ENCODE measurements around the gene GPD1.
A peak's percentile ranks its signal among the peaks of the same experiment; 100 is the strongest.
"Not testable (repeated sequence)": the region's sequence is repeated elsewhere in the genome, so short reads cannot be mapped to it uniquely, and the experiment has no call there.

GPD1 gene

GRCh38 chr12:50083301-50083700, 20.5 kb upstream of the GPD1 start:
- Histone ChIP-seq H2AFZ (ENCODE audit: low read depth, low read length) (no peak overlapping the region), H3K79me2 (ENCODE audit: low read length) (peaks cover 17% of the 10 kb centered on the region), H3K27ac (ENCODE audit: low read length) (no peak overlapping the region), H3K4me1 (ENCODE audit: low read length) (peaks cover 6% of the 10 kb centered on the region; the same call in 1 of the 2 replicates), H4K20me1 (ENCODE audit: insufficient read depth, low read length) (peaks cover 5% of the 10 kb centered on the region), H3K4me2 (ENCODE audit: low read length) (no peak overlapping the region), H3K9ac (ENCODE audit: low read length) (no peak overlapping the region), H3K9me3 (ENCODE audit: insufficient read depth, low read length) (no peaks in the 10 kb centered on the region), H3K4me3 (ENCODE audit: low read length) (no peak overlapping the region), H3K36me3 (replicated peaks; ENCODE audit: low read depth, low read length) (peaks cover 11% of the 10 kb centered on the region), H3K27me3 (ENCODE audit: low read depth, low read length) (no peaks in the 10 kb centered on the region)
- no peak for TF ChIP-seq EZH2phosphoT487 (IDR thresholded peaks at IDR 0.05; ENCODE audit: low read depth)
- TF ChIP-seq, protein P1, sequence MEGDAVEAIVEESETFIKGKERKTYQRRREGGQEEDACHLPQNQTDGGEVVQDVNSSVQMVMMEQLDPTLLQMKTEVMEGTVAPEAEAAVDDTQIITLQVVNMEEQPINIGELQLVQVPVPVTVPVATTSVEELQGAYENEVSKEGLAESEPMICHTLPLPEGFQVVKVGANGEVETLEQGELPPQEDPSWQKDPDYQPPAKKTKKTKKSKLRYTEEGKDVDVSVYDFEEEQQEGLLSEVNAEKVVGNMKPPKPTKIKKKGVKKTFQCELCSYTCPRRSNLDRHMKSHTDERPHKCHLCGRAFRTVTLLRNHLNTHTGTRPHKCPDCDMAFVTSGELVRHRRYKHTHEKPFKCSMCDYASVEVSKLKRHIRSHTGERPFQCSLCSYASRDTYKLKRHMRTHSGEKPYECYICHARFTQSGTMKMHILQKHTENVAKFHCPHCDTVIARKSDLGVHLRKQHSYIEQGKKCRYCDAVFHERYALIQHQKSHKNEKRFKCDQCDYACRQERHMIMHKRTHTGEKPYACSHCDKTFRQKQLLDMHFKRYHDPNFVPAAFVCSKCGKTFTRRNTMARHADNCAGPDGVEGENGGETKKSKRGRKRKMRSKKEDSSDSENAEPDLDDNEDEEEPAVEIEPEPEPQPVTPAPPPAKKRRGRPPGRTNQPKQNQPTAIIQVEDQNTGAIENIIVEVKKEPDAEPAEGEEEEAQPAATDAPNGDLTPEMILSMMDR (IDR thresholded peaks at IDR 0.05; ENCODE audit: low read depth, low read length): no peak

DNA sequence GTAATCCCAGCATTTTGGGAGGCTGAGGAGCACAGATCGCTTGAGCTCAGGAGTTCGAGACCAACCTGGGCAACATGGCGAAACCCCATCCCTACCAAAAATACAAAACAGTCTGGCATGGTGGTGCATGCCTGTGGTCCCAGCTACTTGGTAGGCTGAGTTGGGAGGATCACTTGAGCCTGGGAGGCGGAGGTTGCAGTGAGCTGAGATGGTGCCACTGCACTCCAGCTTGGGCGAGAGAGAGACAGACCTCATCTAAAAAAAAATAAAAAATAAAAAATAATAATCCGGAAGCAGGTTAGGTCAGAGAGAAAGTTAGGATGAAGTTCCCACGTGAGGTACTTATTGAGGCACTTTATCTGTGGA, 19.4 kb upstream of the GPD1 start:
- Histone ChIP-seq H3K4me2 (ENCODE audit: low read length) (peak overlapping the region; percentile 70), H3K36me3 (replicated peaks; ENCODE audit: low read depth, low read length) (peaks cover 19% of the 10 kb centered on the region), H3K79me2 (ENCODE audit: low read length) (peaks cover 20% of the 10 kb centered on the region), H3K4me3 (ENCODE audit: low read length) (peak overlapping the region; percentile 80), H3K27ac (ENCODE audit: low read length) (peak overlapping the region; percentile 76), H2AFZ (ENCODE audit: low read depth, low read length) (peak overlapping the region; percentile 79; the same call in 1 of the 2 replicates), H3K9ac (ENCODE audit: low read length) (peak overlapping the region; percentile 78)
- H3K9me3 ChIP-seq (ENCODE audit: insufficient read depth, low read length); H4K20me1 ChIP-seq (ENCODE audit: insufficient read depth, low read length); H3K4me1 ChIP-seq (ENCODE audit: low read length); H3K27me3 ChIP-seq (ENCODE audit: low read depth, low read length): not testable (repeated sequence)

DNA sequence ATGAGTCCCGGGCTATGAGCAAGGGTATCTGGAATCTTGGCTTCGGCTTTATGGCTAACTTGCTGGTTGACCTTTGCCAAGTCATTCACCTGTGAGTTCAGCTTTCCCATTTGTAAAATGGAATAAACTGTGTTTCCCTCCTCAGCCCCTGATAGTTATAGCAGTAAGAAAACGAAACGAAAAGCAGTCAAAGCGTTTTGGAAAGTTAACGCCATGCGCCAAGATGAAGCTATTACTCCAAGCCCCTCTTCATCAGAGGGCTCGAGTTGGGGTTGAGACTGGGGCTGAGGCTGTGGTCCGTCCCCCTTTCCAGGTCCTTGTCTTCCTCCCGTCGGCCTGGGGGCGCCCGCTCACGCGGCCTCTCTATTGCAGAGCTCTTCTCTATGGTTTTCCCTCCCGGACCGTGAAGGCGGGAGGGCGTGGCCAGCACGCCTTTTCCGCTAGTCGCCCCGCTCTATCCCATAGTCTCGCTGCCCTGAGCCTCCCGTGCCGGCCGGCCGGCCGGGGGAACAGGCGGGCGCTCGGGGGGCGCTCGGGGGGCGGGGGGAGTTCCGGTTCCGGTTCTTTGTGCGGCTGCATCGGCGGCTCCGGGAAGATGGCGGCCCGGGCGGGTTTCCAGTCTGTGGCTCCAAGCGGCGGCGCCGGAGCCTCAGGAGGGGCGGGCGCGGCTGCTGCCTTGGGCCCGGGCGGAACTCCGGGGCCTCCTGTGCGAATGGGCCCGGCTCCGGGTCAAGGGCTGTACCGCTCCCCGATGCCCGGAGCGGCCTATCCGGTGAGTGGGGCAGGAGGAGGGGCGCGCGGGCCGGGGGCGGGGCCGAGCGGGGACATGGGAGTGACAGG, 18.8 kb upstream of the GPD1 start, which contains the start of gene SMARCD1:
TSS of gene SMARCD1 (plus strand) at position 568 of the 840 bp plus-strand sequence. CDS start at position 596, 28 bp downstream.
- peaks cover 20% of the 10 kb centered on the region for H3K79me2 ChIP-seq (ENCODE audit: low read length)
- peak within 1 kb of the TSS; percentile 81 for H3K4me2 ChIP-seq (ENCODE audit: low read length)
- no peak for TF ChIP-seq EZH2phosphoT487 (IDR thresholded peaks at IDR 0.05; ENCODE audit: low read depth)
- TF ChIP-seq, protein P1 (IDR thresholded peaks at IDR 0.05; ENCODE audit: low read depth, low read length): peak; percentile 79
- peak within 1 kb of the TSS; percentile 79; the same call in 1 of the 2 replicates for H2AFZ ChIP-seq (ENCODE audit: low read depth, low read length)
- H3K4me1 ChIP-seq (ENCODE audit: low read length): peaks cover 6% of the 10 kb centered on the region; the same call in 1 of the 2 replicates
- no peaks in the 10 kb centered on the region for H3K27me3 ChIP-seq (ENCODE audit: low read depth, low read length)
- peaks cover 5% of the 10 kb centered on the region for H4K20me1 ChIP-seq (ENCODE audit: insufficient read depth, low read length)
- H3K36me3 ChIP-seq (replicated peaks; ENCODE audit: low read depth, low read length): peaks cover 25% of the 10 kb centered on the region
- peak within 1 kb of the TSS; percentile 76 for H3K27ac ChIP-seq (ENCODE audit: low read length)
- peak within 1 kb of the TSS; percentile 78 for H3K9ac ChIP-seq (ENCODE audit: low read length)
- H3K4me3 ChIP-seq (ENCODE audit: low read length): peak within 1 kb of the TSS; percentile 80
- no peaks in the 10 kb centered on the region for H3K9me3 ChIP-seq (ENCODE audit: insufficient read depth, low read length)

DNA sequence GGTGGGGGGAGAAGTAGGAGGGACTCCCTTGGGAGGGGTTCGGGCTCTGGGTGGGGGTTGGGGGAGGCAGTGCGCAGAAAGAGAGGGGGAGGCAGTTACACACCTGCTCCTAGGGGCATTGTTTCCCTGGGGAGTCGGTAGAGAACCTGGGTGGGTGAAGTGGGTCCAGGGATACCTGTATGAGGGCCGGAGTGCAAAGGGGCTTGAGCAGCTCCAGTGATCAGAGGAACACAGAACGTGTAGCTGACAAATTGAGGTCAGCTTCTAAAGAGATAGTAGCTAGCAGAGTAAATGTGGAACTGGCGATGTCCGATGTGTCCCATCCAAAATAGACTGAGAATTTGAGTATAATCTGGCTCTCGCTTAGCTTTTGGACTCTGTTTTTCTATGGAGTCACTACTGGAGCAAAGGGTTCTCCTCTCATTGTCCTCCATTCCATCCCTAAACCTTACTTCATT, 18.2 kb upstream of the GPD1 start:
- peaks cover 6% of the 10 kb centered on the region; the same call in 1 of the 2 replicates for H3K4me1 ChIP-seq (ENCODE audit: low read length)
- TF ChIP-seq EZH2phosphoT487 (IDR thresholded peaks at IDR 0.05; ENCODE audit: low read depth): no peak
- TF ChIP-seq, protein P1 (IDR thresholded peaks at IDR 0.05; ENCODE audit: low read depth, low read length): no peak
- peaks cover 20% of the 10 kb centered on the region for H3K79me2 ChIP-seq (ENCODE audit: low read length)
- H3K27ac ChIP-seq (ENCODE audit: low read length): peak overlapping the region; percentile 76
- no peaks in the 10 kb centered on the region for H3K9me3 ChIP-seq (ENCODE audit: insufficient read depth, low read length)
- peaks cover 5% of the 10 kb centered on the region for H4K20me1 ChIP-seq (ENCODE audit: insufficient read depth, low read length)
- no peaks in the 10 kb centered on the region for H3K27me3 ChIP-seq (ENCODE audit: low read depth, low read length)
- H3K4me3 ChIP-seq (ENCODE audit: low read length): peak overlapping the region; percentile 80
- peak overlapping the region; percentile 81 for H3K4me2 ChIP-seq (ENCODE audit: low read length)
- peaks cover 30% of the 10 kb centered on the region for H3K36me3 ChIP-seq (replicated peaks; ENCODE audit: low read depth, low read length)
- H2AFZ ChIP-seq (ENCODE audit: low read depth, low read length): no peak overlapping the region
- H3K9ac ChIP-seq (ENCODE audit: low read length): peak overlapping the region; percentile 78

Measured in OCI-LY3 (cell line).